Liver (tissue), 3 donors: ENCODE measurements around the gene TXK.

Experiments
- ATF3 ChIP-seq: IDR thresholded peaks from 2 replicates; pipeline ENCODE4 v1.6.1; 2016; ENCODE audit warnings: antibody characterized with exemption
- CTCF ChIP-seq: fragments of 150-350 bp; IDR thresholded peaks from 2 replicates; pipeline ENCODE4 v1.5.1; 2017; ENCODE audit warnings: improper control_type of control experiment, low read depth, low read length; ENCODE audit not compliant: missing input control
- FOXA1 ChIP-seq: IDR thresholded peaks from 2 replicates; pipeline ENCODE4 v1.6.1; 2016; ENCODE audit warnings: antibody characterized with exemption
- GABPA ChIP-seq, 2 donors: IDR thresholded peaks in 1 of 2; conservative IDR thresholded peaks in 1 of 2; 2 replicates each; pipeline ENCODE4 v1.6.1; 2016; ENCODE audit warnings: antibody characterized with exemption in 2 of 2, mild to moderate bottlenecking in 1 of 2, moderate library complexity in 1 of 2
- JUND ChIP-seq, 2 donors: IDR thresholded peaks; 2 replicates each; pipeline ENCODE4 v1.6.1; 2016; ENCODE audit warnings: antibody characterized with exemption in 2 of 2
- MAX ChIP-seq: IDR thresholded peaks from 2 replicates; pipeline ENCODE4 v1.6.1; 2016; ENCODE audit warnings: antibody characterized with exemption
- RAD21 ChIP-seq, 2 donors: IDR thresholded peaks; 2 replicates each; pipeline ENCODE4 v1.6.1; 2016; ENCODE audit warnings: antibody characterized with exemption in 2 of 2, mild to moderate bottlenecking in 2 of 2
- RXRA ChIP-seq, 2 donors: IDR thresholded peaks; 2 replicates each; pipeline ENCODE4 v1.6.1; 2017 to 2018; ENCODE audit warnings: antibody characterized with exemption in 2 of 2, mild to moderate bottlenecking in 1 of 2
- TAF1 ChIP-seq: conservative IDR thresholded peaks from 2 replicates; pipeline ENCODE4 v1.6.1; 2016; ENCODE audit warnings: antibody characterized with exemption, mild to moderate bottlenecking
- YY1 ChIP-seq: IDR thresholded peaks from 2 replicates; pipeline ENCODE4 v1.6.1; 2016; ENCODE audit warnings: antibody characterized with exemption, mild to moderate bottlenecking
- ZBTB33 ChIP-seq: IDR thresholded peaks from 2 replicates; pipeline ENCODE4 v1.6.1; 2016; ENCODE audit warnings: antibody characterized with exemption
- donor health status: healthy.
- donor health status: healthy.

GRCh38 chr4:48028696-48029095 is 105.4 kb downstream of the TXK start:
- no peak for TF ChIP-seq ZBTB33
- TF ChIP-seq CTCF, result no peak
- TF ChIP-seq FOXA1, result no peak
- TF ChIP-seq RAD21 (IDR thresholded peaks at IDR 0.05), result no peak
- TF ChIP-seq YY1, result no peak
- TF ChIP-seq MAX, result no peak
- TF ChIP-seq TAF1, result no peak
- no peak for TF ChIP-seq JUND (IDR thresholded peaks at IDR 0.05)
- no peak for TF ChIP-seq RXRA (IDR thresholded peaks at IDR 0.05)
- TF ChIP-seq ATF3, result no peak
- TF ChIP-seq GABPA (IDR thresholded peaks at IDR 0.05 in 1 of 2, conservative IDR thresholded peaks at IDR 0.05 in 1 of 2), result no peak
